GM12878 (cell line): ENCODE results near the gene DBN1. TPM values are rescaled to one million over a fixed set of nuclear protein-coding genes. Genes with fewer than 3 reads are reported as not detected.

Source experiments
- CEBPB ChIP-seq, 2 experiments: fragments of 150-350 bp in 1 of 2; IDR thresholded peaks; 2 replicates each; pipeline ENCODE4 v1.6.1; 2012 to 2014; ENCODE audit warnings: low read depth in 2 of 2, low read length in 2 of 2, borderline replicate concordance in 1 of 2, inconsistent platforms in 1 of 2
- CHD2 ChIP-seq: IDR thresholded peaks from 2 replicates; pipeline ENCODE4 v1.6.1; 2011; ENCODE audit warnings: low read depth, low read length, improper control_type of control experiment, borderline replicate concordance
- IKZF1 ChIP-seq: fragments of 450-650 bp; conservative IDR thresholded peaks from 2 replicates; pipeline ENCODE4 v1.6.1; 2017; ENCODE audit warnings: antibody characterized with exemption, mild to moderate bottlenecking
- IKZF2 ChIP-seq, 2 experiments: fragments of 450-650 bp; IDR thresholded peaks; 2 replicates each; pipeline ENCODE4 v1.6.1; 2017; ENCODE audit warnings: mild to moderate bottlenecking in 2 of 2, moderate library complexity in 2 of 2
- KDM1A ChIP-seq: fragments of 200-600 bp; sonication (generic); IDR thresholded peaks from 2 replicates; pipeline ENCODE4 v1.6.1; 2016; ENCODE audit warnings: borderline replicate concordance
- LARP7 ChIP-seq: fragments of 450-650 bp; IDR thresholded peaks from 2 replicates; pipeline ENCODE4 v1.6.1; 2017; ENCODE audit warnings: mild to moderate bottlenecking
- NFYB ChIP-seq: IDR thresholded peaks from 2 replicates; pipeline ENCODE4 v1.6.1; 2011; ENCODE audit warnings: low read depth, mild to moderate bottlenecking, low read length, improper control_type of control experiment, moderate library complexity; ENCODE audit not compliant: insufficient read depth
- NRF1 ChIP-seq: conservative IDR thresholded peaks from 2 replicates; pipeline ENCODE4 v1.6.1; 2011; ENCODE audit warnings: mild to moderate bottlenecking, low read depth, low read length, improper control_type of control experiment
- POLR2A ChIP-seq: IDR thresholded peaks from 2 replicates; pipeline ENCODE4 v1.6.1; 2011; ENCODE audit warnings: low read depth, mild to moderate bottlenecking, low read length
- POLR2AphosphoS5 ChIP-seq: IDR thresholded peaks from 2 replicates; pipeline ENCODE4 v1.6.1; 2011; ENCODE audit warnings: mild to moderate bottlenecking, low read length, inconsistent platforms
- POU2F2 ChIP-seq: IDR thresholded peaks from 3 replicates; pipeline ENCODE4 v1.6.1; 2011; ENCODE audit warnings: low read depth, mild to moderate bottlenecking, low read length, borderline replicate concordance
- SREBF1 ChIP-seq: IDR thresholded peaks from 2 replicates; pipeline ENCODE4 v1.6.1; 2012; ENCODE audit warnings: mild to moderate bottlenecking, low read length
- STAT1 ChIP-seq: fragments of 450-650 bp; conservative IDR thresholded peaks from 2 replicates; pipeline ENCODE4 v1.6.1; 2014; ENCODE audit warnings: antibody characterized with exemption, mild to moderate bottlenecking
- TARDBP ChIP-seq: IDR thresholded peaks from 2 replicates; pipeline ENCODE4 v1.6.1; 2016; ENCODE audit warnings: borderline replicate concordance
- YY1 ChIP-seq: IDR thresholded peaks from 2 replicates; pipeline ENCODE4 v1.6.1; 2011; ENCODE audit warnings: low read depth, mild to moderate bottlenecking, low read length
- ZBED1 ChIP-seq: IDR thresholded peaks from 2 replicates; pipeline ENCODE4 v1.6.1; 2016; ENCODE audit warnings: borderline replicate concordance
- ZNF274 ChIP-seq: IDR thresholded peaks from one replicate; pipeline ENCODE4 v1.8.0; 2011; ENCODE audit not compliant: insufficient read length, insufficient read depth
- ZNF622 ChIP-seq: fragments of 450-650 bp; IDR thresholded peaks from 2 replicates; pipeline ENCODE4 v1.6.1; 2017; ENCODE audit warnings: mild to moderate bottlenecking, inconsistent platforms
- polyA plus RNA-seq, 11 experiments: library from polyadenylated mRNA; depleted of rRNA in 4 of 11; unstranded in 6 of 11; stranded (reverse) in 5 of 11; fragments of >200 nt; fragmentation: Nextera tagmentation in 4 of 11; fragmentation: Illumina TruSeq in 1 of 11; extraction: Ambion mirVana in 4 of 11; extraction: Trizol in 1 of 11; gene quantifications; 1 replicate in 1 of 11; 2 replicates in 10 of 11; pipeline versions ENCODE4 v1.2.1 to v1.2.3, GENCODE V29; 2011 to 2016; ENCODE audit warnings: inconsistent platforms in 2 of 11, missing spikeins in 2 of 11, low read depth in 1 of 11
- total RNA-seq, 4 experiments: library from RNA; depleted of rRNA in 3 of 4; stranded (reverse); fragments of >200 nt in 3 of 4; fragmentation: Illumina TruSeq in 1 of 4; extraction: Trizol in 1 of 4; gene quantifications; 2 replicates each; pipeline versions ENCODE4 v1.2.1 to v1.2.3, GENCODE V29; 2013 to 2021
- TF ChIP-seq, protein P1 (sequence below): fragments of 450-650 bp; IDR thresholded peaks from 2 replicates; pipeline ENCODE4 v1.6.1; 2017; ENCODE audit warnings: low read depth, mild to moderate bottlenecking, moderate library complexity
- TF ChIP-seq, protein P2 (sequence below): IDR thresholded peaks from 2 replicates; pipeline ENCODE4 v1.6.1; 2011; ENCODE audit warnings: mild to moderate bottlenecking, low read depth, low read length, moderate library complexity; ENCODE audit not compliant: insufficient replicate concordance
- TF ChIP-seq, protein P3 (sequence below): fragments of 450-650 bp; IDR thresholded peaks from 2 replicates; pipeline ENCODE4 v1.6.1; 2016; ENCODE audit warnings: mild to moderate bottlenecking
- TF ChIP-seq, protein P4 (sequence below), 3 experiments: IDR thresholded peaks in 2 of 3; conservative IDR thresholded peaks in 1 of 3; 2 replicates each; pipeline ENCODE4 v1.5.1; 2011; ENCODE audit warnings: low read depth in 3 of 3, low read length in 3 of 3, mild to moderate bottlenecking in 3 of 3, control low read depth in 2 of 3, moderate library complexity in 2 of 3, inconsistent platforms in 1 of 3, mixed read lengths in 1 of 3; ENCODE audit not compliant: control insufficient read depth in 2 of 3, insufficient read depth in 1 of 3; ENCODE audit errors: extremely low read depth in 1 of 3

DBN1 gene
- total and polyA plus RNA-seq, 10 of the 15 experiments (the other 5 are each of a cell fraction or from before 2014, with no cell fraction given) = 0.18 to 81.0 (median 27.9) TPM

DNA sequence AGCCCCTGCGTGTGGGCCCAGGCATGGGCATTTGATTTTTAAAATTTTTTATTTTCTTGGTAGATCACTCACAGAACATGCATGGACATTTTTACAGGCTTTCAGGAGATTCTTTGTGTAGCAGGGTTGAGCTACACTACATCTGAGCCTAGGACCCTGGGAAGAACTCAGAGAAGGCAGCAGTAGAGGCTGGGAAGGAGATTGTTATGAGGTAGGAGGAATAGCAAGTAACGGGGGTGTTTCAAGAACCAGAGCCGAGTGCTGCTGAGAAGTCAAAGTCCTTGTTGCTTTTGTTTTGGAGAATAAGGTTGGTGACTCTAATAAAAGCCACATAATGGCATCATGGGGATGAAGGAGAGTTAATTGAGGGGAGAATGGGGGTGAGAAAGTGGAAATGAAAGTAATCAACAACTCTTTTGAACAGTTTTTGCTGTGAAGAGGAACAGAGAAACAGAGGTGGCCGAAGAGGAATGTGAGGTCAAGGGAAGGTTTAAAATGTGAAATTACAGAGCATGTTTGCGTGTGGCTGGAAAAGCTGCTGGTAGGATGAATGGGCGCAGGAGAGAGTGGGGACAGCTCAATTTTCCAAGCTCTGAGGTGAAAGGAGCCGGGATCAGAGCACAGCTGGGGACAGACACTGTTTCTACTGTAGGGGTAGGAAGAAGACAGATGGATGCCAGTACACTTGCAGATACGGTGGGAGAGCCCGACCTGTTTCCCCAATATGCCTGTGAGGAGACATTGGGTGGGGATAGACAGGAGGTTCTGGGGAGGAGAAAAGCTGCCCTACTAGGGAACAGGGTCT lies 28.6 kb upstream of the DBN1 start (continued):
- TF ChIP-seq NRF1 (no peak), ZBED1 (peak; percentile 19; the same call in 1 of the 2 replicates), YY1 (no peak), TARDBP (no peak), KDM1A (no peak), IKZF1 (peak; percentile 97), CEBPB (IDR thresholded peaks at IDR 0.05; ENCODE audit: borderline replicate concordance in 1 of 2, low read depth in 2 of 2, low read length in 2 of 2) (no peak), ZNF622 (no peak), SREBF1 (no peak), IKZF2 (IDR thresholded peaks at IDR 0.05) (peak; percentile 99), NFYB (no peak), POU2F2 (0 out of 3 replicates have a peak, but pooled peaks have one; percentile 5), LARP7 (no peak; the same call in 1 of the 2 replicates), POLR2AphosphoS5 (0 out of 2 replicates have a peak, but pooled peaks have one; percentile 7), CHD2 (peak; percentile 21; the same call in 1 of the 2 replicates), POLR2A (no peak), ZNF274 (no peak), STAT1 (no peak)
- TF ChIP-seq, protein P1, sequence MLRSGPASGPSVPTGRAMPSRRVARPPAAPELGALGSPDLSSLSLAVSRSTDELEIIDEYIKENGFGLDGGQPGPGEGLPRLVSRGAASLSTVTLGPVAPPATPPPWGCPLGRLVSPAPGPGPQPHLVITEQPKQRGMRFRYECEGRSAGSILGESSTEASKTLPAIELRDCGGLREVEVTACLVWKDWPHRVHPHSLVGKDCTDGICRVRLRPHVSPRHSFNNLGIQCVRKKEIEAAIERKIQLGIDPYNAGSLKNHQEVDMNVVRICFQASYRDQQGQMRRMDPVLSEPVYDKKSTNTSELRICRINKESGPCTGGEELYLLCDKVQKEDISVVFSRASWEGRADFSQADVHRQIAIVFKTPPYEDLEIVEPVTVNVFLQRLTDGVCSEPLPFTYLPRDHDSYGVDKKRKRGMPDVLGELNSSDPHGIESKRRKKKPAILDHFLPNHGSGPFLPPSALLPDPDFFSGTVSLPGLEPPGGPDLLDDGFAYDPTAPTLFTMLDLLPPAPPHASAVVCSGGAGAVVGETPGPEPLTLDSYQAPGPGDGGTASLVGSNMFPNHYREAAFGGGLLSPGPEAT = peak; percentile 97
- TF ChIP-seq, protein P2, sequence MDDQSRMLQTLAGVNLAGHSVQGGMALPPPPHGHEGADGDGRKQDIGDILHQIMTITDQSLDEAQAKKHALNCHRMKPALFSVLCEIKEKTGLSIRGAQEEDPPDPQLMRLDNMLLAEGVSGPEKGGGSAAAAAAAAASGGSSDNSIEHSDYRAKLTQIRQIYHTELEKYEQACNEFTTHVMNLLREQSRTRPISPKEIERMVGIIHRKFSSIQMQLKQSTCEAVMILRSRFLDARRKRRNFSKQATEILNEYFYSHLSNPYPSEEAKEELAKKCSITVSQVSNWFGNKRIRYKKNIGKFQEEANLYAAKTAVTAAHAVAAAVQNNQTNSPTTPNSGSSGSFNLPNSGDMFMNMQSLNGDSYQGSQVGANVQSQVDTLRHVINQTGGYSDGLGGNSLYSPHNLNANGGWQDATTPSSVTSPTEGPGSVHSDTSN = no peak
- TF ChIP-seq, protein P3, sequence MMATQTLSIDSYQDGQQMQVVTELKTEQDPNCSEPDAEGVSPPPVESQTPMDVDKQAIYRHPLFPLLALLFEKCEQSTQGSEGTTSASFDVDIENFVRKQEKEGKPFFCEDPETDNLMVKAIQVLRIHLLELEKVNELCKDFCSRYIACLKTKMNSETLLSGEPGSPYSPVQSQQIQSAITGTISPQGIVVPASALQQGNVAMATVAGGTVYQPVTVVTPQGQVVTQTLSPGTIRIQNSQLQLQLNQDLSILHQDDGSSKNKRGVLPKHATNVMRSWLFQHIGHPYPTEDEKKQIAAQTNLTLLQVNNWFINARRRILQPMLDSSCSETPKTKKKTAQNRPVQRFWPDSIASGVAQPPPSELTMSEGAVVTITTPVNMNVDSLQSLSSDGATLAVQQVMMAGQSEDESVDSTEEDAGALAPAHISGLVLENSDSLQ = peak; percentile 22; the same call in 1 of the 2 replicates
- TF ChIP-seq, protein P4, sequence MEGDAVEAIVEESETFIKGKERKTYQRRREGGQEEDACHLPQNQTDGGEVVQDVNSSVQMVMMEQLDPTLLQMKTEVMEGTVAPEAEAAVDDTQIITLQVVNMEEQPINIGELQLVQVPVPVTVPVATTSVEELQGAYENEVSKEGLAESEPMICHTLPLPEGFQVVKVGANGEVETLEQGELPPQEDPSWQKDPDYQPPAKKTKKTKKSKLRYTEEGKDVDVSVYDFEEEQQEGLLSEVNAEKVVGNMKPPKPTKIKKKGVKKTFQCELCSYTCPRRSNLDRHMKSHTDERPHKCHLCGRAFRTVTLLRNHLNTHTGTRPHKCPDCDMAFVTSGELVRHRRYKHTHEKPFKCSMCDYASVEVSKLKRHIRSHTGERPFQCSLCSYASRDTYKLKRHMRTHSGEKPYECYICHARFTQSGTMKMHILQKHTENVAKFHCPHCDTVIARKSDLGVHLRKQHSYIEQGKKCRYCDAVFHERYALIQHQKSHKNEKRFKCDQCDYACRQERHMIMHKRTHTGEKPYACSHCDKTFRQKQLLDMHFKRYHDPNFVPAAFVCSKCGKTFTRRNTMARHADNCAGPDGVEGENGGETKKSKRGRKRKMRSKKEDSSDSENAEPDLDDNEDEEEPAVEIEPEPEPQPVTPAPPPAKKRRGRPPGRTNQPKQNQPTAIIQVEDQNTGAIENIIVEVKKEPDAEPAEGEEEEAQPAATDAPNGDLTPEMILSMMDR (IDR thresholded peaks at IDR 0.05 in 2 of 3, conservative IDR thresholded peaks at IDR 0.05 in 1 of 3; ENCODE audit: control insufficient read depth in 2 of 3, extremely low read depth in 1 of 3, insufficient read depth in 1 of 3, low read depth in 3 of 3, low read length in 3 of 3) = no peak
